Activated CD8-positive, alpha-beta memory T cell treated with anti-CD3 and anti-CD28 coated beads for 48 hours (primary cell): ENCODE measurements around the gene BMI1.
A peak's percentile ranks its signal among the peaks of the same experiment; 100 is the strongest.

Source experiments
- DNase-seq, 3 experiments: peaks; one replicate each; pipeline ENCODE4 v3.0.0-alpha.2; 2020; ENCODE audit warnings: low read depth in 2 of 3, low spot score in 2 of 3

The BMI1 gene

GRCh38 chr10:22366435-22366703 lies 45.5 kb downstream of the BMI1 start:
- no peak for DNase-seq

- DNase-seq = no peak
These were observed 45.9 kb downstream of the BMI1 start for GRCh38 chr10:22366771-22367170.

GRCh38 chr10:22367471-22367870 lies 46.6 kb downstream of the BMI1 start:
- DNase-seq = no peak

GRCh38 chr10:22368402-22368801 lies 47.5 kb downstream of the BMI1 start:
- DNase-seq = no peak

- no peak for DNase-seq
These were observed 48.1 kb downstream of the BMI1 start for GRCh38 chr10:22368981-22369380.

GRCh38 chr10:22369434-22370072 lies 48.7 kb downstream of the BMI1 start:
- no peak for DNase-seq

- no peak for DNase-seq
These were observed 49.4 kb downstream of the BMI1 start for GRCh38 chr10:22370320-22370719.

GRCh38 chr10:22372298-22372697 lies 51.4 kb downstream of the BMI1 start:
- DNase-seq = no peak

GRCh38 chr10:22372917-22373316 lies 52.0 kb downstream of the BMI1 start:
- DNase-seq = no peak

- no peak for DNase-seq
These were observed 53.7 kb downstream of the BMI1 start for GRCh38 chr10:22374489-22375126.

GRCh38 chr10:22379059-22379458 lies 58.2 kb downstream of the BMI1 start:
- peak in 2 of 3 experiments; percentile 10 to 12 for DNase-seq
